ENCODE results near the gene HNF1B.

HNF1B gene

GRCh38 chr17:37769050-37769449 is 24.2 kb upstream of the HNF1B start:
- Histone ChIP-seq H3K9me3 (ENCODE audit: control insufficient read depth, low read length) (no peaks in the 10 kb centered on the region), H3K27ac (no peak overlapping the region), H3K4me2 (ENCODE audit: low read length) (no peak overlapping the region), H3K27me3 (ENCODE audit: control insufficient read depth, insufficient read depth, low read length) (no peaks in the 10 kb centered on the region), H3K79me2 (no peaks in the 10 kb centered on the region), H2AFZ (no peak overlapping the region), H3K4me1 (no peaks in the 10 kb centered on the region), H3K4me3 (ENCODE audit: low read depth, low read length) (no peak overlapping the region), H3K36me3 (ENCODE audit: control insufficient read depth, insufficient read depth, low read length) (no peaks in the 10 kb centered on the region), H3K9ac (no peak overlapping the region)
- no peak for TF ChIP-seq CTCF (IDR thresholded peaks at IDR 0.05)

- H2AFZ ChIP-seq: no peak overlapping the region
- no peaks in the 10 kb centered on the region for H3K36me3 ChIP-seq (ENCODE audit: control insufficient read depth, insufficient read depth, low read length)
- no peak for TF ChIP-seq CTCF (IDR thresholded peaks at IDR 0.05)
- no peak overlapping the region for H3K9ac ChIP-seq
- no peak overlapping the region for H3K4me3 ChIP-seq (ENCODE audit: low read depth, low read length)
- H3K4me2 ChIP-seq (ENCODE audit: low read length): no peak overlapping the region
- no peaks in the 10 kb centered on the region for H3K4me1 ChIP-seq
- no peak overlapping the region for H3K27ac ChIP-seq
- no peaks in the 10 kb centered on the region for H3K27me3 ChIP-seq (ENCODE audit: control insufficient read depth, insufficient read depth, low read length)
- H3K79me2 ChIP-seq: no peaks in the 10 kb centered on the region
- no peaks in the 10 kb centered on the region for H3K9me3 ChIP-seq (ENCODE audit: control insufficient read depth, low read length)
Observed at GRCh38 chr17:37768438-37768837, 23.6 kb upstream of the HNF1B start.

GRCh38 chr17:37766971-37767370 is 22.1 kb upstream of the HNF1B start:
- no peaks in the 10 kb centered on the region for H3K9me3 ChIP-seq (ENCODE audit: control insufficient read depth, low read length)
- H3K4me3 ChIP-seq (ENCODE audit: low read depth, low read length): no peak overlapping the region
- no peaks in the 10 kb centered on the region for H3K36me3 ChIP-seq (ENCODE audit: control insufficient read depth, insufficient read depth, low read length)
- no peak overlapping the region for H2AFZ ChIP-seq
- no peaks in the 10 kb centered on the region for H3K27me3 ChIP-seq (ENCODE audit: control insufficient read depth, insufficient read depth, low read length)
- TF ChIP-seq CTCF (IDR thresholded peaks at IDR 0.05): no peak
- H3K4me1 ChIP-seq: no peaks in the 10 kb centered on the region
- H3K27ac ChIP-seq: no peak overlapping the region
- H3K9ac ChIP-seq: no peak overlapping the region
- no peak overlapping the region for H3K4me2 ChIP-seq (ENCODE audit: low read length)
- no peaks in the 10 kb centered on the region for H3K79me2 ChIP-seq

GRCh38 chr17:37764383-37764782 is 19.5 kb upstream of the HNF1B start:
- no peak overlapping the region for H3K4me2 ChIP-seq (ENCODE audit: low read length)

More at GRCh38 chr17:37764383-37764782, 19.5 kb upstream of the HNF1B start:
- Histone ChIP-seq H3K36me3 (ENCODE audit: control insufficient read depth, insufficient read depth, low read length) (no peaks in the 10 kb centered on the region), H2AFZ (no peak overlapping the region), H3K9ac (no peak overlapping the region), H3K9me3 (ENCODE audit: control insufficient read depth, low read length) (no peaks in the 10 kb centered on the region), H3K27me3 (ENCODE audit: control insufficient read depth, insufficient read depth, low read length) (no peaks in the 10 kb centered on the region), H3K27ac (no peak overlapping the region), H3K4me3 (ENCODE audit: low read depth, low read length) (no peak overlapping the region), H3K4me1 (no peaks in the 10 kb centered on the region), H3K79me2 (no peaks in the 10 kb centered on the region)
- no peak for TF ChIP-seq CTCF (IDR thresholded peaks at IDR 0.05)
